ENCODE data around the gene RASAL2.
"Not testable (repeated sequence)": the region's sequence is repeated elsewhere in the genome, so short reads cannot be mapped to it uniquely, and the experiment has no call there.

The RASAL2 gene

DNA sequence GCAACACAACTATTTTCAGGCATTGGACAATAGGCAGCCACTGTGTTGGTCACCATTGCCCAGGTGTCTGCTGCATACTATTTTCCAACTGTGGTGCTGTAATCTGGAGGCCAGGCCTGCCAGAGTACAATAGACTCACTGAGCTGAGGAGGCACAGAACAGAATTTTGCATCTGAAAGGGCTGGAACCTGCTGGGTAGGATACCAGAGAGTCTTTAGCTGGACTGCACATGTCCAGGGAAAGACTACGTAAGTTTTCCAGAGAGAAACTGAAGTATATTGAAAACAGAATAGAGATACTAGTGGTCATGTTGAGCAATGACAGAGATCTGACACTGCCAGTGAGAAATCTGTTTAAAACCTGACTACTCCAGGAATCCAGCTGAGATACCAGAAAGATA, 200.8 kb downstream of the RASAL2 start:
- DNase-seq, result no peak

DNA sequence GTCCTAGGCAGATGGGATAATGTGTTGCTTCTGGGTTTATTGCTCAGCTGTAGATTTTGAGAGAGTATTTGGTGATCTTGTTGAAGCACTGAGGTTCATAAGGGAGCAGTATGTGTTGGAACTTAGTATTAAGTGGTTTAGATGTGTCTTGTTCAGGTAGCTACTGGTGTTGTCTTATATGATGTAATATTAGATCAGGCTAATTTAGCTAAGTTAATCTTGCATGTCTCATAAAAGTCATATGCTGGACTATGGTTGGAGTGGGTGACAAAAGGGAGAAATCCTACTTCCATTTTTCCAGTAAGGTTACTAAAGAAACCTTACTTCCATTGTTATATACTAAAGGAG, 206.4 kb downstream of the RASAL2 start:
- DNase-seq, result no peak

DNA sequence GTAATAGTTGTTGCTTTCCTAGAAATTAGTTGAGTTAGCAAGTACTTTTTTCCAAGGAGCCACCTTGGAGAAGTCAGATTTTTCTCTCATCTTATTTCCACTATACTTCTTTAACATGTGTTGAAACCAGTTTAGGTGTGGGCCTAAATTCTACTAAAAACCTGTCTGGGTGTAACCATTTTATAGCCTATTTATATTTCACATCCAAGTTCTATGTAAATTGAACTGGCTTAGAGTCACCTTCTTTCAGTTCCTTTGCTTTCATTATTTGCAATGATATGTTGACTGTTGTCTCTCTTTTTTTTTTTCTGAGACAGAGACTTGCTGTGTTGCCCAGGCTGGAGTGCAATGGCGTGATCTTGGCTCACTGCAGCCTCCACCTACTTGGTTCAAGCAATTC, 207.2 kb downstream of the RASAL2 start:
- no peak for DNase-seq

DNA sequence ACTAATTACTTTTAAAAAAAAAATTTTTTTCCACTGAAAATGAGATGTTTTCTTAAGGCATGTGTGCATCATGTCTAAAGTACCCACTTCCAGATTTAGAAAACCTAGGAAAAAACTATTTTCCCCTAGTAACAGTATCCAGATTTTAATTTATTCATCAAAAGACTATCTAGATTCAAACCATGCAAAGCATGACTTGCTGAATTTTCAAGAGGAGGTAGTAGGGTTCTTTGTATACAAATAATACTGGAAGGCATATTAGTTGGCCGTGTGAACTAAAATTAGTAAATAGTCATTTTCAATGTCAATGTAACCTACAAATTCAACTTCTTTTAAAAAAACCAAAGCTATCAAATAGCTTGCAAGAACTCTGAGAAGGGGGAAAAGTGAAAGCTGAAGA, 213.4 kb downstream of the RASAL2 start:
- DNase-seq, result no peak

DNA sequence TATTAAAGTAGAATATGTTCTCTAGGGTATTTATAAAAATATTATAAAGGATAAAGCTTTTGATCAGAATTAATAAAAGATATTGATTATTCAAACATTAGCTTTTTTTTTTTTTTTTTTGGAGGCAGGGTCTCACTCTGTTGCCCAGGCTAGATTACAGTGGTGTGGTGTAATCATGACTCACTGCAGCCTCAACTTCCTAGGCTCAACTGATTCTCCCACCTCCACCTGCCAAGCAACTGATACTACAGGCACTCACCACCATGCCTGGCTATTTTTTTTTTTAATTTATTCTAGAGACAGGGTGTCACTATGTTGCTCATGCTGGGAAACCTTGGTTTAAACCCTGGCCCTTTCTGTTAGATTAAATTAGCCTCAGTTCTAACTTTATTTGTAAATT, 214.5 kb downstream of the RASAL2 start:
- DNase-seq, result no peak

DNA sequence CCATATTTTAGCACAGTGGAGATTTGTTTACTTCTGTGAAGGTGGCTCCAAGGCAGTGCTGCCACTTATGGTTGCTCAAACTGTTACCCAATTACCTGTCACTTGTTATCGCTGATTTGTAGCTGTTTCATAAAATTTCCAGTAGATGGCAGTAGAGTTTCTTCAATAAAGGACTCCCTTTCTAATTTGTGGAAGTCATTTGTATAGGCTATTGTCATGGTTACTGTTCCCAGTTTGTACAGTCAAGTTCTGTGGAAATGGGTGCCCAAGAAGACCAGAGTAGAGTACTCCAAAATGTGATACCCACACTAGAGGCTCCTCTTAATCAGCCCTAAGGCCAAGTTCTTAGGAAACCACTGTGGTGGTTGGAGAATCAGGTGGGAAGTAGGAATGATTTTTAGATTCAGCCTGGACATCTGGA, 216.8 kb downstream of the RASAL2 start:
- no peak for DNase-seq

DNA sequence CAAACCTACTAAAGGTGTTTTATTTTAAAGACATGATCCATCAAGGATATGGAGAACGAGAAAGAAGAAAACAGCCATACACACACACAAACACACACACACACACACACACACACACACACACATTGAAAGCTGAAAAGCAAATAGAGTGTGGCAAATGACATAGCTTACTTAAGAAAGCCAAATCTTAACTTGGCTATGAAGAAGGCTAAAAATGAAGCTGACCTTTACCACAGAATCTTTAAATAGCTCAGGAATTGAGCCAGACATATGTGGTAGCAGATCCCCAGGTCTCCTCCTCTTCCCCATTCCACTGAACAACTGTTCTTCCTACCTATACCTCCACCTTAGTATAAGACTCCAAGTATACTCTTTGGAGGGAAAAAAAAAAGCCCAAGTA, 217.3 kb downstream of the RASAL2 start:
- no peak for DNase-seq

DNA sequence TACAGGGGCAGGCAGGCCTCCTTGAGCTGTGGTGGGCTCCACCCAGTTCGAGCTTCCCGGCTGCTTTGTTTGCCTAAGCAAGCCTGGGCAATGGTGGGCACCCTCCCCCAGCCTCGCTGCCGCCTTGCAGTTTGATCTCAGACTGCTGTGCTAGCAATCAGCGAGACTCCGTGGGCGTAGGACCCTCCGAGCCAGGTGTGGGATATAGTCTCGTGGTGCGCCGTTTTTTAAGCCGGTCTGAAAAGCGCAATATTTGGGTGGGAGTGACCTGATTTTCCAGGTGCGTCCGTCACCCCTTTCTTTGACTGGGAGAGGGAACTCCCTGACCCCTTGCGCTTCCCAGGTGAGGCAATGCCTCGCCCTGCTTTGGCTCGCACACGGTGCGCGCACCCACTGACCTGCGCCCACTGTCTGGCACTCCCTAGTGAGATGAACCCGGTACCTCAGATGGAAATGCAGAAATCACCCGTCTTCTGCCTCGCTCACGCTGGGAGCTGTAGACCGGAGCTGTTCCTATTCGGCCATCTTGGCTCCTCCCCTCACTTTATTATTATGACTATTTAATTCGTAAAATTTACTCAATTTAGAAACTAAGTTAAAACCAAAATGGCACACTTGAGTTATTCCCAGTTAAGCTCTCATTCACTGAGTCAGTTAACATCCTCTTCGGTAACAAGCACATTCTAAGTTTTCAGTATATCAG, 226.5 kb downstream of the RASAL2 start:
- not testable (repeated sequence) for DNase-seq

DNA sequence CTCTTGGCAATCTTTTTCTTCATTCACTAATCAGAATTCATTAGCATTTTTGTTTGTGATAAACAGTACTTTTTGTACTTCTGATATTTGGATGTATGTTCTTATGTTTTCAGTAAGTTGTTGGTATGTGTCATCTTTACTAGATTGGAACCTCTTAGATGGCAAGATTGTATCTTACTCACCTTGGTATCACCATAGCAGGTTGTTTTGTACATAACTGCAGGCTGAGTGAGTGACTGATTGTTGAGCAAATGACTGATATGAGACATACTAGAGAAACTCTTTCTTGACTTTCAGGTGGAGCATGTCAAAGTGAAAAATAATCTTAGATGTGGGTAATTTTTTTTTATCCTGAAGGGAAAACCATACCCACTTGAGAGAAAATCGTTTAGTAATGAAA, 229.2 kb downstream of the RASAL2 start:
- DNase-seq, result no peak

DNA sequence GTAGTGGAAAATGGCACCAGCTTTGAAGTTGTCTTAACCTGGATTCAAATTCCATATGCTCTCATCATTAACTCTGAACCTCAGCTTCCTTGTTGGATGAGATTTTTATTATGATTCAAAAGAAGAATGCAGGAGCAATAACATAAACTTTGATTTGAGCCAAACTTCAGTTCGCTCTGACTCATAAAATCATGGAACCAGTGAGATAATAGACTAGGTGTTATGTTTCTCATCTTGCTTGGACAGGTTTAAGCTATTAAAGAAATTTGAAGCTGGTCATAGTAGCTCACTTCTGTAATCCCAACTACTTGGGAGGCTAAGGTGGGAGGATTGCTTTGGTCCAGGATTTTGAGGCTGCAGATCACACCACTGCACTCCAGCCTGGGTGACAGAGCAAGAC, 230.1 kb downstream of the RASAL2 start:
- no peak for DNase-seq

DNA sequence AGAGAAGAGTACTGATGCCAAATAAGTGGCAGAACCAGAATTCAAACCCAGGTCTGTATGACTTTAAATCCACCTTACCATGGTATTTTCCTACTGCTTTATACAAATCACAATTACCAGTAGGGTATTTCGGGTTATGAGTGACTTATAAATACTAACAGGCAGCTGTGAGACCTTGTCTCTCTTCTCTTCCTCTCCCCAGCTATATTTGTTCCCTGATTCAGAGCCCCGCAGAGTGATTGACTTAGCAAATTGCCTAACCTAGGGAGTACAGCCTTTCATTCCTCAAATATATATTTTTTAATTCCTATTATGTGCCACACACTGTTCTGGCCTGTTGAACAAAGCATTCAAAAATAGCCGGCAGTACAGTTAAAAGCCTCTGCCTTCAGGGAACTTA, 234.8 kb downstream of the RASAL2 start:
- DNase-seq, result no peak

DNA sequence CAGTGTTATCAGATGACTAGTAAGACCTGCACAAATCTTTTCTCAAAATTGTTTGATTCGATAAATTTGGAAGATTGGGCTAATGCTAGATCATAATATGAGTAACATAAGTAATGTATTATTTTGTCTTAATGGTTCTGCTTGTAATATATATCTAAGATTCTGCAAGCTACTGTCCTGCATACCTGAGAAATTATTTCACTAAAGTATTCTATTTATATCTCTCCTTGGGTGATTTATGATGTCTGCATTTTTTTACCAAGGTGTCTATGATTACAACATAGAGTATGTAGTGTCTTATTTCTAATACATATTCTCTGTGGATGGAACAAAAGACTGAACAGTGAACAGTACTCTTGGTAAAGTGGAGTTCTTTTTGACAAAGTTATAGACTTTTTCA, 236.2 kb downstream of the RASAL2 start:
- DNase-seq, result no peak

DNA sequence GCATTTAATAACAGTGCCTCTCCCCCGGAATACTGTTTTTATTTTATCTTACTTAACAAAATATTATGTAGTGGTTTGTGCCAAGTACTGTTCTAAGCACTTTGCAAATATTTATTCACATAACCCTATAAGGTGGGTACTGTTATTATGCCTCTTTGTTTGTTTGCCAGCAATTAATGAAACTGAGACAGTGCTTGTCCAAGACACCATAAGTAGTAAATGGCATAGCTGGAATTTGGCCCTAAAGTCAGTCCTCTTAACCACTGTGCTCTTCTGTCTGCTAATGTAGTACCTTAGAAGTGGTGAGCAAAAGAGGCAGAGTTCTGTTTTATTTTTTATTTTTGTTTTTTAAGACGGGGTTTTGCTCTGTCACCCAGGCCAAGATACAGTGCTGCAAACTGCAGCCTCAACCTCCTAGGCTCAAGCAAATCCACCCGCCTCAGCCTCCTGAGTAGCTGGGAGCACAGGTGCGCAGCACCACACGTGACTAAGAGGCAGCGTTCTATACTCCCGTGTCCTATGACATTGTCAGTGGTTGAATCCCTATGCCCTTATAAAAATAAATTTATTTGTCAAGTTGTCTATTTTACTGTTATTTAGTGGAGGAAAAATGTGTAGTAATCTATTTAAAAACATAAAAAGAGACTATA, 237.1 kb downstream of the RASAL2 start:
- DNase-seq, result no peak

DNA sequence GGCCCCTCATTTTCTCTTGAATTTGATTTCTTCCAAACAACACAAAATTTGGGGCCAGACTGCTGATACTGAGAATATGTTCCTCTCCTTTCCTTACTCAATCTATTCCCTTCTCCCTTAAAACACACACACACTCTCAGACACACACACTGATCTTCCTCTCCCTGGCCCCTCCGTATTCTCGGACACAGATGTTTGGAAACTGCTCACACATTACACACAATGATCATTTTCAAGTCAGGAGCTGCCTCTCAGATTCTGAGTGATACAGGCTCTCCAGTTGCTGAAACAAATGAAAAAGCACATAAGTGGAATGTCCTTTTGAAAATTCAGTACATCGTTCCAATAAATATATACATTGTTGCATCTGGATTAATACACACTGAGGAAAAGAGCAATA, 241.5 kb downstream of the RASAL2 start:
- DNase-seq, result no peak

DNA sequence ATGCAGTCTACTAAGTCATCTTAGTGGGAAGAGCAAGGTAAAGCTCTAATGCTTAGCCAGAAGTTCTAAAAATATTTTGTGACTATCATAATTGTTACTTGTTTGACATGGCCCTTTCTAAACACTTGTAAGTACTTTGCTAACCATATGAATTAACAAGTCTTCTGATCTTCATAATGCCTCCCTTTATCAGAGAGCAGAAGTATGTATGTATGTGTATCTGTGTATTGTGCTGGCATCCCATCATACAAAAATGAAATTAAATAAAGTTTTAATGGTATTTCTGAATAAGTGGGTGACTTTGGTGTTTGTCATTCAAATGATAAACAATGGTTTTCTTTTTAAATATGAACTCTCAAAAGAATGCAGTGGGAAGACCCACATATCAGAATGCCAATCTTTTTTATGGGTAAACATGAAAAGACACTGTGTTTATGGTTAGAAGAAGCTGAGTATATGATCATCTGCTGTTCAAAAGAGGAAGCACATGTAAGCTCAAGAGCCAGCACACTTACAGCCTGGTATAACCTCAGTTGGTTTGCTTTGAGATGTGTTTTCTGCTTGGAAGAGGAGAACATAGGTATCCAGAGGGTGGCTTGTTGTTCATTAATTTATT, 243.3 kb downstream of the RASAL2 start:
- DNase-seq, result no peak

DNA sequence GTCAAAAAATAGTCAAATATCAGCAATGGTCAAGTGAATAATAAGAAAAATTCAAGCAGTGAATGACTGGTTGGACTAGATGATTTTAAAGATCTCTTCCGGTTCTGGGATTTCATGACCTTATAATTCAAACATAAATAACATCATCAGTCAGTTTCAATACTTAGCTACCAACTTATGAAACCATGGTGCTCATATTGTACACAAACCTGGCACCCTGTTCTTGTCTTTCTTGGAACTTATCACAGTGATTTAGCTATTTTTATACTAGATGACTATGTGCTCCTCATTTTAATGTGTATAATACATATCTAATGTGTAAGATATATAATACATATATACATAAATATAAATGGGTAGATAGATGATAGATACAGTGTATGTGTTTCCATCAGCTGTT, 245.9 kb downstream of the RASAL2 start:
- DNase-seq, result no peak

DNA sequence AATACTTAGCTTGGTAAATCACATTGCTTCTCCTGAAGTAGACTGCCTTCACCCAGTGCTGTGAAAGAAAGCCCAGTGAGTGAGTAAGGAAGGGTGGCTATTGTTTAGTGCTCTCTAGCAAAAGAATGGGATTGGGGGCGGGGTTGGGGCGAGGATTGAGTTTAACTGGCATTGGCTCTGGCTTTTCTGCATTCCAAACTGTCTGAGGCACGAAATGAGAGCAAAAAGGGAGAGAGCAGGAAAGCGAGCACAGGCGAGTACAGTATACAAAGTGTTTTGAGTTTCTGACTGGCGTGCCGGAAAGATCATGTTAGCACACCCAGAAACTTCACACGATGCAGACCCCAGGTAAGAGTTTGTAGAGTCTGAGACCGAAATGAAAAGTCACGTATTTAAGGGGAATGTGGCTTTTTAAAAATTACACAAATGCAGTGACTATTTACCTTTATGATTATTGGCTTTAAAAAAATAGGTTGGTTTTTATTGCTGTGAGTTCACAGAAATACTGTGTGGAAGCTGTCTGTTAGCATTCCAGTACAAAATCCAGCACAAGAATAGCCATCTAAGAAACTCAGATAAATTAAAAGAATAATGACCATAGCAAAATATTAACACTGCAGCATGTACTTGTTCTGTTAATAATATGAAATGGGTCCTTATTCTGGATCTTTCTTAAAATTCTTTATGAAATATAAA, 247.5 kb downstream of the RASAL2 start:
- no peak for DNase-seq

DNA sequence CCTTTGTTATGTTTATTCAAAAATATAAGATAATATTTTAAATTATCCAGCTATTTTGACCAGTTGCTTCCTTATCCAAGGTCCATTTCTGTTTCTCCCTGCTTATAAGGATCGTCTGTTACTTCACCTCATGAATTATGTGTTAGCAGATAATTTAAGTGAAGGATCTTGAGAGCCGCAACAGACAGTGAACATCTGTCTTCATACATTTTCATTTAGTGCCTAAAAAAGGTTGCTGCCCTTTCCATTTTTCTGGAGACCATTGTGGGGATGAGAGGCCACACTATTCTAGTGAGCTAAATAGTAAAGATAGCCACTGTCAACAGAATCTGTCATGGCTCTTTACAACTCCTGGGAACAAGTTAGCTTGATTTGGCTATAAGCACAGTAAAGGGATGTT, 248.8 kb downstream of the RASAL2 start:
- no peak for DNase-seq

DNA sequence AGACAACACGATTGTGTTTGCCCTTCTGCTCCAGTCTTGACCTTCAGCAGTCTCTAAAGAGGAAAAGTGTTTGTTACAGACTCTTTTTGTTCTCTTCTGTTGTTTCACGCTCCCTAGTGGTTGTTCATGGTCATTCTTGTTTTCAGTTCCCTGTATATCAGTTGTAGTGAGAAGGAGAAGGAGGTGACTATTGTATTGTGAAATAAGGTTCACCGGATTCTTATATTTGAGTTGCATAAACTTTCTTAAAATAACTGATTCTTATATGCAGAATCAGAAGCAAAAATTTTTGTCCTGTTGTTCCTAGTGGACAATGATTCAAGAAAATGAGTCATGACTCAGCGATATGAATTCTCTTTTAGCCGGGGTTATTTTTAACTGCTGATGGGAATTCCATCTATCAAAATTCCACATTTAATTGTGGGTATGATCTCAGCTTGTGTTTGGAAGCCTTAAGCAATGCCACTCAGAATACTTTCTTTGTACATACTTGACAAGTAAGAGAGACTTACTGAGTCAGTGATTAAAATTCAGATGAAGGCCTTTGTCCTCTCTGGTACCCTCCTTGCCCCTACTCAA, 250.7 kb downstream of the RASAL2 start:
- no peak for DNase-seq

DNA sequence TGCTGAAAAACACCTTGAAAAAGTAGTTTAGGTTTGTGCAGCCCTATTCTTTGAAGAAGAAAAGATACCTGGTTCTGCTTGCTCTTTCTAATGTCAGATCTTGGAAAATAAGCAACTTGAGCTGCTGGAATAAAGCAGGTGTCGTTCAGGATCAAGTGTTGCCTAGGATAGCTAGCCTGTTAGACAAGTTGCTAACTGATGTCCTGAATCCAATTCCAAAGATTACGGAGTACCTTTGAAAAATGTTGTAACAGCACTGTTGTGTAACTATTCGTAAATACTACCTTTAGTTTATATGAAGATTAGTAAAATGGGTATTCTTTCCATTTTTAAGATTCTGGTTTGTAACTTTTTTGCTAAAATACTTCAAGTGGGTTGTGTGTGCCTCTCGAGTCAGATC, 251.3 kb downstream of the RASAL2 start:
- no peak for DNase-seq

DNA sequence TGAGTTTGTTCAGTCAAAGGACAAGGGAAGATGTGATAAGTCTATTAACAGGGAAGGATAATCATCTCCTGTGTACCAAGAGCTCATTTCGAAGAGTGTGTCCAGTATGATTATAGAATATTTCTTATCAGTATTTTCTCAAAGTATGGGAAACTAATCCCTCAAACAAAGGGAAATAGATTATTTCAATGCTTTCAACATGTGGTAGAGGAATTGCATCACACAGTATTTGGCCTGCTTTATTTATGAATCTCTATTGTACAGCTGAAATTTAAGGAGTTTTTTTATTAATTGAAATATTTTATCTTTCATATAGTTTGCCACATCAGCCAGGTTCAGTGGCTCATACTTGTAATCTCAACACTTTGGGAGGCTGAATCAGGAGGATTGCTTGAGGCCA, 251.9 kb downstream of the RASAL2 start:
- DNase-seq, result no peak

DNA sequence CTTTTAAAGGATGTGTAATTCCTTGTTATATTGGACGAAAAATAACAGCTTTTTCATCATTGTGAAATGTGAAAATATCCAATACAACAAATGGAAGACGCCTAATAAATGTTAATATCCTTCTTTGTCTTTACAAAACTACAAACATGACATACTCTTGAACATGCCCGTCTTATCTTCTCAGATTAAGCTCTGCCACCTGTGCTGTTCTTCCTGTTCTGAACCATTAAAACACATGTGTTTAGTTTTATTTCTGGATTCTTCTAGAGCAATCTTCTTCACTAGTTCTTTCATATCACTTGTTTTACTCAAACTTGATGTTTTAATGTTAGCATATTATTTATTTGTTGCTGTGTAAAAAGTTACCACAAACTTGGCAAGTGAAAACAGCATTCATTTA, 255.9 kb downstream of the RASAL2 start:
- DNase-seq, result no peak

DNA sequence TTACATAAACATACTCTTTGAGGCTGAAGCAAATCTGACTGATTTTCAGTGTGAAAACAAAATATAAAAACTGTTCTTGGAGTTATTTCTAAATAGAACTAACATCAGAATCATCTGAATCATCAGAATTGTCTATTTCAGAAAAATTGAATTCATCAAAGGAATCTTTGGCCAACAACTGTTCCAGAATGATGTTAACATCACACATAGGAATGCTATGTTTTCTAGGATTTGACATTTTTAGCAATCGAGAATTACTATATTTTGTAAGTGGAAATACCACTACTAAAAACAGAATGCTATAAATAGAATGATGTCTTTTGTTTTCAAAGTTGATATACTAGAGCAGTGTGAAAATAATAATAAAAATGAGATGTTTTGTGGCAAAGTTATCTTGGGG, 258.0 kb downstream of the RASAL2 start:
- not testable (repeated sequence) for DNase-seq

All from activated effector memory CD4-positive, alpha-beta T cell treated with Interleukin-2 at 50 U/mL for 16 hours (primary cell).